Activated CD4-positive, alpha-beta T cell treated with anti-CD3 and anti-CD28 coated beads, Interleukin-10, Interleukin-2, amounts not matched to agents 100 ng/mL and 50 ng/mL, durations not matched to agents 16 hours and 8 hours (primary cell): ENCODE measurements around the gene NEXMIF.
"Not testable (repeated sequence)": the region's sequence is repeated elsewhere in the genome, so short reads cannot be mapped to it uniquely, and the experiment has no call there.

Experiments
- DNase-seq: peaks from one replicate; pipeline ENCODE4 v3.0.0-alpha.2; 2020

Gene NEXMIF

DNA sequence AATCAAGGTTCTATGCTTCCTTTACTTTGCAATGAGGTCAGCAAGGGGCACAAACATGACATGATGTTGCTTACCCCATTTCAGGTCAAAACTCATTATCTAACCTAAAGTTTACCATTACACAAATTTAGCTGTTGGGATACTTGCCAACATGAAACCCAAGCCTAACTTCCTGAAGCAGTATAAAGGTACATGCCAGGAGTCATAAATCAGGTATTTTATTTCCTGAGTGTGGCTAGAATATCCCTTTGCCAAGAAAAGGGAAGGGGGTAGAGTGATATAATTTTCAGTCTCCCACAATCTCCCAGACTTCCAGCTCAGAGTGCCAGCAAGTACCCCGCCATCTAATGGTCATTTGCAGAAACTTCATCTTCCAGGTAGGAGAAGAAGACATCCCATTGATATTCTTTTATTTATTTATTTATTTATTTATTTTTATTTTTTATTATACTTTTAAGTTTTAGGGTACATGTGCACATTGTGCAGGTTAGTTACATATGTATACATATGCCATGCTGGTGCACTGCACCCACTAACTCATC, 136.6 kb downstream of the NEXMIF start:
- DNase-seq: no peak

DNA sequence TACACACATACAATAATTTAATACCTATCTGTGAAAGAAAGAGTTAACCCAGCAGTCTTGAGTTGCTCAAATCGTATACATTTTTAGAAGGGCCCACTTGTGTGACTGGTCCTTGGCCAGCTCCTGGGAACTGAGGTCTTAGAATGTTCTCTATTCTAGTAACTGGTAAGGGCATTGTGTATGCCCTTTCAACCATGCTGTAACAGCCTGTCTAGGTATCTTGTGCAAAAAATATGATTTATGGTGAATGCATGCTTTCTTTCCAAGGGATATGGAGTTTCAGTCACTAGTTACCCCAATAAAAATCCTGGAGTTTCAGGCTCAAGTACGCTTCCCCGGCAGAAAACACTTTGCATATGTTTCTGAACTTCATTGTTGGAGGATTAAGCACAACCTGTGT, 140.6 kb downstream of the NEXMIF start:
- DNase-seq: no peak

GRCh38 chrX:74781507-74782034, 143.7 kb downstream of the NEXMIF start:
- no peak for DNase-seq

- no peak for DNase-seq
Measured at GRCh38 chrX:74779175-74779574, 146.1 kb downstream of the NEXMIF start.

GRCh38 chrX:74774988-74775387, 150.3 kb downstream of the NEXMIF start:
- DNase-seq: no peak

GRCh38 chrX:74736450-74736849, 188.8 kb downstream of the NEXMIF start:
- no peak for DNase-seq

DNA sequence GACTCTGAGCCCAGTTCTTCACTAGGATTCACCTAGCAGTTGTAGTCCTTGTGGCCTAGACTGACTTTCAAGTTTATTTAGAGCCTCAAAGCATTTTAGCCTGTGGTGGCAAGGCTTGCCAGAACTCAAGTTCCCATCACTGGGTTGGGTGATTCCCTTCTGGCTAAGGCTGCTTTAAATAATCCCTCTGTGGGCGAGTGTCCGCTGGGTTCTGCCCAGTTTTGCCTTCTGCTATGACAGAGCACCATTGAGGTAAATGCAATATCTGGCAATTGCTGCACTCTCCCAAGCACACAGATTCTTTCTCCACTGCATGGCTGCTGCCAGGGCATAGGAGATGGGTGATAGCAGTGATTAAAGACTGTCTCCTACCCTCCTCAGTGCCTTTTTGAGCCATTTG, 220.0 kb downstream of the NEXMIF start:
- DNase-seq: no peak

DNA sequence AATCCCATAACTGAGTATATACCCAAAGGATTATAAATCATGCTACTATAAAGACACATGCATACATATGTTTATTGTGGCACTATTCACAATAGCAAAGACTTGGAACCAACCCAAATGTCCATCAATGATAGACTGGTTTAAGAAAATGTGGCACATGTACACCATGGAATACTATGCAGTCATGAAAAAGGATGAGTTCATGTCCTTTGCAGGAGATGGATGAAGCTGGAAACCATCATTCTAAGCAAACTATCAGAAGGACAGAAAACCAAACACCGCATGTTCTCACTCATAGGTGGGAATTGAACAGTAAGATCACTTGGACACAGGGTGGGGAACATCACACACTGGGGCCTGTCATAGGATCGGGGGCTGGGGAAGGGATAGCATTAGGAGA, 223.9 kb downstream of the NEXMIF start:
- DNase-seq: not testable (repeated sequence)

- no peak for DNase-seq
Measured at GRCh38 chrX:74684466-74684865, 240.8 kb downstream of the NEXMIF start.
